ENCODE results near the gene ARVCF. TPM values are rescaled to one million over a fixed set of nuclear protein-coding genes. Genes with fewer than 3 reads are reported as not detected.
"Not testable (repeated sequence)": the region's sequence is repeated elsewhere in the genome, so short reads cannot be mapped to it uniquely, and the experiment has no call there.

Gene ARVCF
- total RNA-seq, 1 donor from 2014 or later = 101 TPM

- Mint-ChIP-seq H3K9me3 (ENCODE audit: low read depth) (peaks cover 13% of the 10 kb centered on the region), H3K27ac (peak overlapping the region; percentile 81), H3K4me1 (ENCODE audit: low read depth) (peaks cover 21% of the 10 kb centered on the region), H3K27me3 (no peaks in the 10 kb centered on the region), H3K36me3 (ENCODE audit: insufficient read depth) (peaks cover 18% of the 10 kb centered on the region), H3K4me3 (ENCODE audit: low read depth) (peak overlapping the region; percentile 86)
- TF ChIP-seq CTCF (IDR thresholded peaks at IDR 0.05; ENCODE audit: unreplicated experiment) = no peak
- no peak for DNase-seq (ENCODE audit: low spot score, unreplicated experiment)
Observed at GRCh38 chr22:19940536-19941364, 75.9 kb downstream of the ARVCF start.

- no peak for TF ChIP-seq CTCF (IDR thresholded peaks at IDR 0.05; ENCODE audit: unreplicated experiment)
- Mint-ChIP-seq H3K27me3 (no peaks in the 10 kb centered on the region), H3K4me3 (ENCODE audit: low read depth) (no peak overlapping the region), H3K4me1 (ENCODE audit: low read depth) (peaks cover 13% of the 10 kb centered on the region), H3K27ac (no peak overlapping the region), H3K36me3 (ENCODE audit: insufficient read depth) (peaks cover 22% of the 10 kb centered on the region), H3K9me3 (ENCODE audit: low read depth) (peaks cover 18% of the 10 kb centered on the region)
- DNase-seq (ENCODE audit: low spot score, unreplicated experiment) = no peak
Observed at GRCh38 chr22:19937616-19938473, 78.8 kb downstream of the ARVCF start.

GRCh38 chr22:19936513-19936912 is 80.1 kb downstream of the ARVCF start:
- H3K27ac Mint-ChIP-seq = no peak overlapping the region
- H3K4me3 Mint-ChIP-seq (ENCODE audit: low read depth) = no peak overlapping the region
- peaks cover 22% of the 10 kb centered on the region for H3K36me3 Mint-ChIP-seq (ENCODE audit: insufficient read depth)
- no peak for TF ChIP-seq CTCF (IDR thresholded peaks at IDR 0.05; ENCODE audit: unreplicated experiment)
- H3K27me3 Mint-ChIP-seq = no peaks in the 10 kb centered on the region
- no peak for DNase-seq (ENCODE audit: low spot score, unreplicated experiment)
- H3K9me3 Mint-ChIP-seq (ENCODE audit: low read depth) = peaks cover 18% of the 10 kb centered on the region
- H3K4me1 Mint-ChIP-seq (ENCODE audit: low read depth) = peaks cover 6% of the 10 kb centered on the region

- H3K27ac Mint-ChIP-seq; H3K27me3 Mint-ChIP-seq; H3K4me1 Mint-ChIP-seq (ENCODE audit: low read depth); H3K4me3 Mint-ChIP-seq (ENCODE audit: low read depth); DNase-seq (ENCODE audit: low spot score, unreplicated experiment): not testable (repeated sequence)
- H3K36me3 Mint-ChIP-seq (ENCODE audit: insufficient read depth) = peaks cover 22% of the 10 kb centered on the region
- H3K9me3 Mint-ChIP-seq (ENCODE audit: low read depth) = peaks cover 18% of the 10 kb centered on the region
Observed at GRCh38 chr22:19935123-19935718, 81.4 kb downstream of the ARVCF start.

- Mint-ChIP-seq H3K4me3 (ENCODE audit: low read depth) (no peak overlapping the region), H3K4me1 (ENCODE audit: low read depth) (peaks cover 5% of the 10 kb centered on the region), H3K9me3 (ENCODE audit: low read depth) (peaks cover 18% of the 10 kb centered on the region), H3K27ac (no peak overlapping the region), H3K27me3 (no peaks in the 10 kb centered on the region), H3K36me3 (ENCODE audit: insufficient read depth) (peaks cover 22% of the 10 kb centered on the region)
- no peak for TF ChIP-seq CTCF (IDR thresholded peaks at IDR 0.05; ENCODE audit: unreplicated experiment)
- no peak for DNase-seq (ENCODE audit: low spot score, unreplicated experiment)
Observed at GRCh38 chr22:19933341-19934241, 83.0 kb downstream of the ARVCF start.
